Measurements from ENCODE around the gene GLIS1. TPM values are rescaled to one million over a fixed set of nuclear protein-coding genes. Genes with fewer than 3 reads are reported as not detected.

Gene GLIS1
- total and polyA plus RNA-seq, 4 donors, result 0.19 to 1.8 (median 0.65) TPM

GRCh38 chr1:53640701-53641075, 98.3 kb downstream of the GLIS1 start:
- H3K4me3 ChIP-seq (ENCODE audit: low read length in 2 of 2), result no peak overlapping the region
- no peaks in the 10 kb centered on the region for H3K36me3 ChIP-seq (ENCODE audit: control insufficient read depth in 1 of 2, insufficient read depth in 2 of 2, low read length in 1 of 2)
- DNase-seq, result peak; percentile 13 to 14
- no peak overlapping the region for H3K27ac ChIP-seq (ENCODE audit: low read depth in 1 of 2, low read length in 2 of 2)
- 66 to 74% methylated on average over 6 of the region's 6 CpGs for WGBS, 2 donors
- ATAC-seq (ENCODE audit: low FRiP score), result no peak
- intact Hi-C loops (cut with DNase I), result no loop called here
- H3K27me3 ChIP-seq (ENCODE audit: control insufficient read depth in 1 of 2, insufficient read depth in 2 of 2, low read length in 1 of 2), result no peaks in the 10 kb centered on the region
- H3K9me3 ChIP-seq (ENCODE audit: control insufficient read depth, low read length), result no peaks in the 10 kb centered on the region
- no peaks in the 10 kb centered on the region for H3K4me1 ChIP-seq (ENCODE audit: control insufficient read depth in 1 of 2, insufficient read depth in 2 of 2, low read length in 2 of 2)

DNA sequence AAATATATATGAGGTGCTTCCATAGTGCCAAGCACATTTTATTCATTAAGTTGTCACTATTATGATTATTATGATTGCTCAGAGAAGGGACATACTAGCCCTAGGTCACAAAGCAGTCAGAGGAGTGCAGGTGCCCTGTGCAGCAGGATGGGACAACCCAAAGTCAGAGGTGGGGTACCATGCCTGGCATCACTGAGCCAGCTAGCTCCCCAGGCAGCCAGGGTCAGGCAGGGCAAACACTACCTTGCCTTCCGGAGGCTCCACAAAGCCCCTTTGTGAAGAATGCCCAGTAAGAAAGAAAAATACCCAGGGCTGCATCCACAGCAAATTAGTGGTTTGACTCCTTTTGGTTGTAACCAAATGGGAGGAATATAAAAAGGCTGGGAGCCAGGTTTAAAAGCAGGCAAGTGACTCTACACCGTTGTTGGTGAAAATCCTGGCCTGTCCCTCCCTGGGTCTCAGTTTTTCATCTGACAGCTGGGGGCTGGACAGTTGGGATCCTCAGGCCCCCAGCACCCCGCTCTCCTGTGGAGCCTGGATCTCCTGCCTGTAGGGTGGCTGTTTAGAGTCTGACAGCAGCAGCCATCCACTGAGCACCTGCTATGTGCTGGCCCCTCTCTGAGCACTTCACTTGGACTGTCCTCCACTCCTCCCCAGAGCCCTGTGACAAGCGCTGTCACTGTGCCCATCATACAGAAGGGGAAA, 98.8 kb downstream of the GLIS1 start:
- DNase-seq, result peak; percentile 15 to 47

DNA sequence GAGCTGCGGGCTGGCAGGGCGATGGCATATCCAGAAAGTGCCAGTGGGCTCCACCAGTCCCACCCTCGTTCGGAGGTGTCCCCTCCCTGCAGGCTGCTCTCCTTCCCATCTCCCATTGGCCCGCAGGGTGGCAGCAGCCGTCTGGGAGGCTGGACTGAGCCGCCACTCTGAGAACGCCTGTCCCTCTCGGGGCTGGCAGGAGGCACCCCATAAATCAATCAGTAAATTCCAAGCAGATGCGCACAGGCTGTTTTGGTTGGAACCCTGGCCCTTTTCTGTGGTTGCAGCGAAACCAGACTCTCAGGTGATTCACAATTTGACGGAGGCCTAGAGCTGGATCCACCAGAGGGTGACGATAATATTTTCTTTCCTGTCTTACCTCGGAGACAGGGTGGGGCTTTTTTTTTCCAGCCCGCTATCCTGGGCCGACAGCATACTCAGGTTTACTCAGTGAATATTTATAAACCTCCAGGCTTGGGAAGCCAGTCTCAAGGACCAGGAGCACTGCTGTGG, 99.7 kb downstream of the GLIS1 start:
- Histone ChIP-seq H3K4me1 (ENCODE audit: control insufficient read depth in 1 of 2, insufficient read depth in 2 of 2, low read length in 2 of 2) (no peaks in the 10 kb centered on the region), H3K27ac (ENCODE audit: low read depth in 1 of 2, low read length in 2 of 2) (no peak overlapping the region), H3K9me3 (ENCODE audit: control insufficient read depth, low read length) (no peaks in the 10 kb centered on the region), H3K27me3 (ENCODE audit: control insufficient read depth in 1 of 2, insufficient read depth in 2 of 2, low read length in 1 of 2) (no peaks in the 10 kb centered on the region), H3K36me3 (ENCODE audit: control insufficient read depth in 1 of 2, insufficient read depth in 2 of 2, low read length in 1 of 2) (no peaks in the 10 kb centered on the region), H3K4me3 (ENCODE audit: low read length in 2 of 2) (no peak overlapping the region)
- DNase-seq, result peak; percentile 35 to 41
- ATAC-seq (ENCODE audit: low FRiP score), result no peak
- WGBS, 2 donors, result 38 to 47% methylated on average over 16 of the region's 16 CpGs
- intact Hi-C loops (cut with DNase I), result no loop called here

More for the DNA sequence above, 98.8 kb downstream of the GLIS1 start:
- no peak for ATAC-seq (ENCODE audit: low FRiP score)
- WGBS, 2 donors, result 83 to 86% methylated on average over 4 of the region's 4 CpGs
- intact Hi-C loops (cut with DNase I), result no loop called here
- no peaks in the 10 kb centered on the region for H3K4me1 ChIP-seq (ENCODE audit: control insufficient read depth in 1 of 2, insufficient read depth in 2 of 2, low read length in 2 of 2)
- no peaks in the 10 kb centered on the region for H3K27me3 ChIP-seq (ENCODE audit: control insufficient read depth in 1 of 2, insufficient read depth in 2 of 2, low read length in 1 of 2)
- H3K27ac ChIP-seq (ENCODE audit: low read depth in 1 of 2, low read length in 2 of 2), result no peak overlapping the region
- no peaks in the 10 kb centered on the region for H3K36me3 ChIP-seq (ENCODE audit: control insufficient read depth in 1 of 2, insufficient read depth in 2 of 2, low read length in 1 of 2)
- no peak overlapping the region for H3K4me3 ChIP-seq (ENCODE audit: low read length in 2 of 2)
- H3K9me3 ChIP-seq (ENCODE audit: control insufficient read depth, low read length), result no peaks in the 10 kb centered on the region

- Histone ChIP-seq H3K4me3 (ENCODE audit: low read length in 2 of 2) (no peak overlapping the region), H3K36me3 (ENCODE audit: control insufficient read depth in 1 of 2, insufficient read depth in 2 of 2, low read length in 1 of 2) (no peaks in the 10 kb centered on the region), H3K27me3 (ENCODE audit: control insufficient read depth in 1 of 2, insufficient read depth in 2 of 2, low read length in 1 of 2) (no peaks in the 10 kb centered on the region), H3K4me1 (ENCODE audit: control insufficient read depth in 1 of 2, insufficient read depth in 2 of 2, low read length in 2 of 2) (no peaks in the 10 kb centered on the region), H3K27ac (ENCODE audit: low read depth in 1 of 2, low read length in 2 of 2) (no peak overlapping the region), H3K9me3 (ENCODE audit: control insufficient read depth, low read length) (no peaks in the 10 kb centered on the region)
- WGBS, 2 donors, result 87 to 93% methylated on average over 8 of the region's 8 CpGs
- intact Hi-C loops (cut with DNase I), result no loop called here
- ATAC-seq (ENCODE audit: low FRiP score) (no peak), DNase-seq (peak; percentile 12 to 75)
Measured at GRCh38 chr1:53638360-53639035, 100.5 kb downstream of the GLIS1 start.

DNA sequence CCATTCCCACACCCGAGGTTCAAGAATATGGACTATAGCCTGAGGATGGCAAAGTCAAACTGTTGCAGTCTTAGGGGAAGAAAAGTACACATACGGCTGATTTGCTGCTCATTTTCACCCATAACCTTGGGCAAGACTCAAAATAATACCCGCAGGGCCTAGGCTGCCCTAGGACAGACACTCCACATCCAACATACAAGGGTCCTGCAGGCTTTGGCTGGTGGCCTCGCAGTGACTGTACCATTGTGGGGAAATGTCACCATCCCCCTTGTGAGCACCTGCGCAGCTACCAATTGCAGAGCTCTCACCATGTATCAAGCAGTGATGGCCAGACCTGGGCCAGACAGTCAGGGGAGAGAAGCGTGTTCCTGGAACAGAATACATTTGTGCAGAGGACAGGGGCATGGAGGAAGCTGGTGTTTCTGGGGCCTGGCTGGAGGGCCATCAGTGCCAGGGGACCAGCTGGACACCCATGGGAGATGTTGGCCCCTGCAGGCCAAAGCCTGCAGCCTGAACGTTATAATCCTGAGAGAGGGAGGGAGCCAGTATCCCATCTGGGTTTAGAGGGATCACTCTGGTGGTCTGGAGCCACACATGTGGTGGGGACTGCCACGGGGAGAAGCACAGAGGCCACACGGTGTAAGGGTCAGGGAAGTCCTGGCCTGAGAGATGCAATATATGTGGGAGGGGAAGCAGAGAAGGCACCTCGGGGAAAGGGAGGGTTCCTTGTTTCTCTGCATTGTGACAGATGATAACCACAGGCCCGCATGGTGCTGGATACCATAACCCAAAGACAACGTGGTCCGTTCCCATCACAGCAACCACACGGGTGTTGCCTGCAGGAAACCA, 101.2 kb downstream of the GLIS1 start:
- no peaks in the 10 kb centered on the region for H3K27me3 ChIP-seq (ENCODE audit: control insufficient read depth in 1 of 2, insufficient read depth in 2 of 2, low read length in 1 of 2)
- no peaks in the 10 kb centered on the region for H3K36me3 ChIP-seq (ENCODE audit: control insufficient read depth in 1 of 2, insufficient read depth in 2 of 2, low read length in 1 of 2)
- no peak overlapping the region for H3K27ac ChIP-seq (ENCODE audit: low read depth in 1 of 2, low read length in 2 of 2)
- H3K4me3 ChIP-seq (ENCODE audit: low read length in 2 of 2), result no peak overlapping the region
- 88 to 92% methylated on average over 14 of the region's 14 CpGs for WGBS, 2 donors
- intact Hi-C loops (cut with DNase I), result no loop called here
- no peaks in the 10 kb centered on the region for H3K9me3 ChIP-seq (ENCODE audit: control insufficient read depth, low read length)
- ATAC-seq (ENCODE audit: low FRiP score) (no peak), DNase-seq (peak; percentile 22 to 32)
- H3K4me1 ChIP-seq (ENCODE audit: control insufficient read depth in 1 of 2, insufficient read depth in 2 of 2, low read length in 2 of 2), result no peaks in the 10 kb centered on the region

- Histone ChIP-seq H3K36me3 (ENCODE audit: control insufficient read depth in 1 of 2, insufficient read depth in 2 of 2, low read length in 1 of 2) (no peaks in the 10 kb centered on the region), H3K27me3 (ENCODE audit: control insufficient read depth in 1 of 2, insufficient read depth in 2 of 2, low read length in 1 of 2) (no peaks in the 10 kb centered on the region), H3K4me3 (ENCODE audit: low read length in 2 of 2) (no peak overlapping the region), H3K9me3 (ENCODE audit: control insufficient read depth, low read length) (no peaks in the 10 kb centered on the region), H3K4me1 (ENCODE audit: control insufficient read depth in 1 of 2, insufficient read depth in 2 of 2, low read length in 2 of 2) (no peaks in the 10 kb centered on the region), H3K27ac (ENCODE audit: low read depth in 1 of 2, low read length in 2 of 2) (no peak overlapping the region)
- 91 to 93% methylated on average over 11 of the region's 11 CpGs for WGBS, 2 donors
- ATAC-seq (ENCODE audit: low FRiP score) (peak; percentile 16), DNase-seq (peak; percentile 20 to 39)
- intact Hi-C loops (cut with DNase I), result no loop called here
Measured at GRCh38 chr1:53636621-53637171, 102.3 kb downstream of the GLIS1 start.

GRCh38 chr1:53634571-53634979, 104.4 kb downstream of the GLIS1 start:
- H3K27ac ChIP-seq (ENCODE audit: low read depth in 1 of 2, low read length in 2 of 2), result no peak overlapping the region
- no peaks in the 10 kb centered on the region for H3K36me3 ChIP-seq (ENCODE audit: control insufficient read depth in 1 of 2, insufficient read depth in 2 of 2, low read length in 1 of 2)
- H3K4me3 ChIP-seq (ENCODE audit: low read length in 2 of 2), result no peak overlapping the region
- no peak for ATAC-seq (ENCODE audit: low FRiP score)
- no peaks in the 10 kb centered on the region for H3K4me1 ChIP-seq (ENCODE audit: control insufficient read depth in 1 of 2, insufficient read depth in 2 of 2, low read length in 2 of 2)
- H3K9me3 ChIP-seq (ENCODE audit: control insufficient read depth, low read length), result no peaks in the 10 kb centered on the region
- intact Hi-C loops (cut with DNase I), result no loop called here
- no peaks in the 10 kb centered on the region for H3K27me3 ChIP-seq (ENCODE audit: control insufficient read depth in 1 of 2, insufficient read depth in 2 of 2, low read length in 1 of 2)
- peak; percentile 34 to 70 for DNase-seq
- WGBS, 2 donors, result 79 to 81% methylated on average over 10 of the region's 10 CpGs

DNA sequence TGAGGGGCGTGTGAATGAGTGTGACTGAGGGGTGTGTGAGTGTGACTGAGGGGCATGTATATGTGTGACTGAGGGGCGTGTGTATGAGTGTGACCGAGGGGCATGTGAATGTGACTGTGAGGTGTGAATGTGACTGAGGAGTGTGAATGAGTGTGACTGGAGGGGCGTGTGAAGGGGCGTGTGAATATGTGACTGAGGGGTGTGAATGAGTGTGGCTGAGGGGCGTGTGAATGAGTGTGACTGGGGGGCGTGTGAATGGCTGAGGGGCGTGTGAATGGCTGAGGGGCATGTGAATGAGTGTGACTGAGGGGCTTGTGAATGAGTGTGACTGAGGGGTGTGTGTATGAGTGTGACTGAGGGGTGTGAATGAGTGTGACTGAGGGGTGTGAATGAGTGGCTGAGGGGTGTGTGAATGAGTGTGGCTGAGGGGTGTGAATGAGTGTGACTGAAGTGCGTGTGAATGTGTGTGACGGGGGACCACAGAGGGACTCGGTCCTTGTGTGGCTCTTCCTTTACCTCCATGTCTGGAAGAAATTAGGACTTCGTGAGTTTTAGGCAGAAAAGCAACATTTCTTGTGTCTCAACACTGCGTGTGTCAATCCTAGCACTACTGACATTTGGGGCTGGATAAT, 105.8 kb downstream of the GLIS1 start:
- 88 to 93% methylated on average over 13 of the region's 13 CpGs for WGBS, 2 donors
- no peaks in the 10 kb centered on the region for H3K4me1 ChIP-seq (ENCODE audit: control insufficient read depth in 1 of 2, insufficient read depth in 2 of 2, low read length in 2 of 2)
- H3K36me3 ChIP-seq (ENCODE audit: control insufficient read depth in 1 of 2, insufficient read depth in 2 of 2, low read length in 1 of 2), result no peaks in the 10 kb centered on the region
- H3K9me3 ChIP-seq (ENCODE audit: control insufficient read depth, low read length), result no peaks in the 10 kb centered on the region
- ATAC-seq (ENCODE audit: low FRiP score) (no peak), DNase-seq (peak in 1 of 2 donors; percentile 21)
- no peaks in the 10 kb centered on the region for H3K27me3 ChIP-seq (ENCODE audit: control insufficient read depth in 1 of 2, insufficient read depth in 2 of 2, low read length in 1 of 2)
- H3K27ac ChIP-seq (ENCODE audit: low read depth in 1 of 2, low read length in 2 of 2), result no peak overlapping the region
- intact Hi-C loops (cut with DNase I), result no loop called here
- H3K4me3 ChIP-seq (ENCODE audit: low read length in 2 of 2), result no peak overlapping the region
